Measurements from ENCODE around the gene RAD9A.

RAD9A gene

GRCh38 chr11:67410984-67411784, 19.4 kb downstream of the RAD9A start:
- DNase-seq, result no peak

GRCh38 chr11:67411785-67412152, 20.0 kb downstream of the RAD9A start:
- DNase-seq, result no peak

- no peak for DNase-seq
Measured at GRCh38 chr11:67412495-67413179, 20.9 kb downstream of the RAD9A start.

- no peak for DNase-seq
Measured at GRCh38 chr11:67413266-67413849, 21.6 kb downstream of the RAD9A start.

- no peak for DNase-seq
Measured at GRCh38 chr11:67415501-67416304, 23.9 kb downstream of the RAD9A start, which contains the start of gene CARNS1. TSS of gene CARNS1 (plus strand) at chr11:67415678. CDS start at chr11:67416200, 522 bp downstream.

GRCh38 chr11:67416416-67417335, 24.9 kb downstream of the RAD9A start:
- no peak for DNase-seq

- DNase-seq, result no peak
Measured at GRCh38 chr11:67417425-67417824, 25.6 kb downstream of the RAD9A start.

- DNase-seq, result no peak
Measured at GRCh38 chr11:67418476-67419281, 26.9 kb downstream of the RAD9A start.

- no peak for DNase-seq
Measured at GRCh38 chr11:67419325-67420049, 27.7 kb downstream of the RAD9A start.

GRCh38 chr11:67420147-67420645, 28.4 kb downstream of the RAD9A start:
- DNase-seq, result no peak

GRCh38 chr11:67420646-67421429, 29.1 kb downstream of the RAD9A start:
- peak; percentile 98 for DNase-seq

- DNase-seq, result no peak
Measured at GRCh38 chr11:67421430-67422031, 29.7 kb downstream of the RAD9A start.

GRCh38 chr11:67422891-67423290, 31.1 kb downstream of the RAD9A start:
- no peak for DNase-seq

- no peak for DNase-seq
Measured at GRCh38 chr11:67423466-67423865, 31.7 kb downstream of the RAD9A start.

GRCh38 chr11:67423891-67424613, 32.3 kb downstream of the RAD9A start:
- no peak for DNase-seq

- DNase-seq, result peak; percentile 33
Measured at GRCh38 chr11:67427364-67427859, 35.6 kb downstream of the RAD9A start.

- peak; percentile 99 for DNase-seq
Measured at GRCh38 chr11:67428052-67429001, 36.5 kb downstream of the RAD9A start, which contains the start of gene RPS6KB2. TSS of gene RPS6KB2 (plus strand) at chr11:67428494. CDS start at chr11:67428546, 52 bp downstream.

Measured in activated CD4-positive, alpha-beta T cell treated with anti-CD3 and anti-CD28 coated beads, Interleukin-10, Interleukin-2, amounts not matched to agents 100 ng/mL and 50 ng/mL, durations not matched to agents 16 hours and 8 hours (primary cell).